GM12865 (cell line): Measurements from ENCODE around the gene FGF5.

Experiments
- DNase-seq: peaks from one replicate; pipeline ENCODE4 v3.0.0; 2010; ENCODE audit warnings: low read depth
- H3K4me3 ChIP-seq: 2 replicates; pipeline ENCODE4 v1.5.1; 2011; ENCODE audit warnings: mild to moderate bottlenecking, low read depth, low read length, control low read depth
- CTCF ChIP-seq: IDR thresholded peaks from 2 replicates; pipeline ENCODE4 v1.5.1; 2011; ENCODE audit warnings: low read length, control low read depth, low read depth, inconsistent platforms; ENCODE audit not compliant: insufficient read depth; ENCODE audit errors: missing control alignments

The FGF5 gene

DNA sequence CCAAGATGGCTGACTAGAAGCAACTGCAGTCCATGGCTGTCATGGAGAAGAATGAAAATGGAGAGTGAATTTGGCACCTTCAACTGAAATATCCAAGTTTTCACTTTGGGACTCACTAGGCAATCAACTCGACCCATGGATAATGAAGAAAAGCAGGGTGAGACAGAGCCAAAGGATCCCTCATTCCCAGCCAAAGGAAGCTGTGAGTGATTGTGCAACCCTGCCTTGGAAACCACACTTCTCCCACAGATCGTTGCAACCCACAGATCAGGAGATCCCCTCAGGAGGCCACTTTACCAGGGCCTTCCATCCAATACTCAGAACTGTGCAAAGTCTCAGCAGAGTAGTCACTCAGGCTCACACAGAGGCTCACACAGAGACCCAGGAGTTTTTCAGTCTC lies 73.6 kb downstream of the FGF5 start:
- no peak overlapping the region for H3K4me3 ChIP-seq
- DNase-seq: no peak
- TF ChIP-seq CTCF: no peak
